Mesothelial cell of epicardium (in vitro differentiated cells): ENCODE results near the gene LIN7A. TPM values are rescaled to one million over a fixed set of nuclear protein-coding genes. Genes with fewer than 3 reads are reported as not detected.

Source experiments
- DNase-seq, 2 experiments: peaks; one replicate each; pipeline ENCODE4 v3.0.0; 2021; ENCODE audit warnings: low spot score in 2 of 2; ENCODE audit not compliant: unreplicated experiment in 2 of 2
- H3K27ac Mint-ChIP-seq: 2 replicates; pipeline ENCODE4 v1.8.0; 2021; ENCODE audit warnings: mixed read lengths
- H3K27me3 Mint-ChIP-seq: 2 replicates; pipeline ENCODE4 v1.8.0; 2021; ENCODE audit warnings: low read depth, mixed read lengths
- H3K36me3 Mint-ChIP-seq: 2 replicates; pipeline ENCODE4 v1.8.0; 2021; ENCODE audit warnings: mixed read lengths
- H3K4me1 Mint-ChIP-seq: 2 replicates; pipeline ENCODE4 v1.8.0; 2021; ENCODE audit warnings: mixed read lengths
- H3K4me3 Mint-ChIP-seq: 2 replicates; pipeline ENCODE4 v1.8.0; 2021; ENCODE audit warnings: mild to moderate bottlenecking, moderate library complexity, mixed read lengths
- H3K9me3 Mint-ChIP-seq: 2 replicates; pipeline ENCODE4 v1.8.0; 2021; ENCODE audit warnings: mixed read lengths
- total RNA-seq: library from RNA; stranded (reverse); gene quantifications from 3 replicates; pipeline ENCODE4 v1.2.1, GENCODE V29; 2021
- TF ChIP-seq, protein P1 (sequence below): fragments of 200-600 bp; sonication (generic); IDR thresholded peaks from one replicate; pipeline ENCODE4 v1.5.0; 2021; ENCODE audit warnings: antibody characterized with exemption; ENCODE audit not compliant: unreplicated experiment

LIN7A gene
- total RNA-seq, 1 donor from 2014 or later = 9.9 TPM

GRCh38 chr12:80848858-80849257 is 88.9 kb downstream of the LIN7A start:
- Mint-ChIP-seq H3K4me3 (no peak overlapping the region), H3K27ac (no peak overlapping the region), H3K27me3 (no peaks in the 10 kb centered on the region), H3K4me1 (peaks cover 18% of the 10 kb centered on the region), H3K36me3 (no peaks in the 10 kb centered on the region), H3K9me3 (no peaks in the 10 kb centered on the region)
- TF ChIP-seq, protein P1, sequence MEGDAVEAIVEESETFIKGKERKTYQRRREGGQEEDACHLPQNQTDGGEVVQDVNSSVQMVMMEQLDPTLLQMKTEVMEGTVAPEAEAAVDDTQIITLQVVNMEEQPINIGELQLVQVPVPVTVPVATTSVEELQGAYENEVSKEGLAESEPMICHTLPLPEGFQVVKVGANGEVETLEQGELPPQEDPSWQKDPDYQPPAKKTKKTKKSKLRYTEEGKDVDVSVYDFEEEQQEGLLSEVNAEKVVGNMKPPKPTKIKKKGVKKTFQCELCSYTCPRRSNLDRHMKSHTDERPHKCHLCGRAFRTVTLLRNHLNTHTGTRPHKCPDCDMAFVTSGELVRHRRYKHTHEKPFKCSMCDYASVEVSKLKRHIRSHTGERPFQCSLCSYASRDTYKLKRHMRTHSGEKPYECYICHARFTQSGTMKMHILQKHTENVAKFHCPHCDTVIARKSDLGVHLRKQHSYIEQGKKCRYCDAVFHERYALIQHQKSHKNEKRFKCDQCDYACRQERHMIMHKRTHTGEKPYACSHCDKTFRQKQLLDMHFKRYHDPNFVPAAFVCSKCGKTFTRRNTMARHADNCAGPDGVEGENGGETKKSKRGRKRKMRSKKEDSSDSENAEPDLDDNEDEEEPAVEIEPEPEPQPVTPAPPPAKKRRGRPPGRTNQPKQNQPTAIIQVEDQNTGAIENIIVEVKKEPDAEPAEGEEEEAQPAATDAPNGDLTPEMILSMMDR = no peak
- no peak for DNase-seq

- Mint-ChIP-seq H3K4me3 (no peak overlapping the region), H3K36me3 (no peaks in the 10 kb centered on the region), H3K27me3 (no peaks in the 10 kb centered on the region), H3K4me1 (peaks cover 18% of the 10 kb centered on the region), H3K27ac (no peak overlapping the region), H3K9me3 (no peaks in the 10 kb centered on the region)
- no peak for DNase-seq
- TF ChIP-seq, protein P1 = no peak
Observed at GRCh38 chr12:80847575-80847974, 90.2 kb downstream of the LIN7A start.

DNA sequence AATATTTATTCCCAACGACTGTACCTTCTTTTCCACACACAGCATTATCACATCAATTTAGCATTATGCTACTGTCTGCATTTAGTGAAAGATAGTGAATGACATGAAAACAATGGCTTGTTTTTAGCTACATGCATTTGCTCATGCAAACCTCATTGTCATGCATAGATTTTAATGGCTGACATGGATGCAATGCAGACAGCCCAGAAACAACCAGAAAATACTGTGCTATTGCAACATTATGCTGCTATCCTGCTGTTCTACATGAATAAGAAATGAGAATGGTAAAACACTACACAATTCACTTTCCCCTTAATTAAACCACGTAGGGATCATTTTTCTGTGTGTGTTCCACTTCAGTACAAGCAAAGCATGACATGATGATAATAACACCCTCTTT is 90.8 kb downstream of the LIN7A start:
- Mint-ChIP-seq H3K27me3 (no peaks in the 10 kb centered on the region), H3K4me1 (peaks cover 18% of the 10 kb centered on the region), H3K9me3 (no peaks in the 10 kb centered on the region), H3K27ac (no peak overlapping the region), H3K36me3 (no peaks in the 10 kb centered on the region), H3K4me3 (no peak overlapping the region)
- TF ChIP-seq, protein P1 = no peak
- DNase-seq = no peak

DNA sequence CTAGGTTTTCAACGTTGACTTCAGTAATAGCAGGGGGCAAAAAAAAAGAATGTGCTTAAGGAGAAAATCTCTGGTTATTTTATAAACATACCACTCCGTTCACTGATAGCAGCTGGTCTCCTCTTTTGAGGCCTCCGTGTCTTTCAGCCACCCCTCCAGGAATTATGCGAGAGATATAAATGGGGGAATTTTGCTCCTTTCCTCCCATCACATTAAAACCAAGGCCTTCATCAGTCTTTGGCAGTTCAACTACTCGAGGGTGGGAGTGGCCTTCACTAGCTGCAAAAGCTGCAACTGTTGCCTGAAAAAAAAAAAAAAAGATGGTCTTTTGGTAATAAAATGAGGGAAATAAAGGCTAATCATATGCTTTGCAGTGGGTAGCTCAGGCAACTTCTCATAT is 92.1 kb downstream of the LIN7A start:
- H3K27me3 Mint-ChIP-seq = no peaks in the 10 kb centered on the region
- TF ChIP-seq, protein P1 = no peak
- H3K27ac Mint-ChIP-seq = no peak overlapping the region
- H3K4me1 Mint-ChIP-seq = peaks cover 18% of the 10 kb centered on the region
- DNase-seq = no peak
- H3K36me3 Mint-ChIP-seq = no peaks in the 10 kb centered on the region
- no peak overlapping the region for H3K4me3 Mint-ChIP-seq
- H3K9me3 Mint-ChIP-seq = no peaks in the 10 kb centered on the region

- Mint-ChIP-seq H3K27ac (no peak overlapping the region), H3K9me3 (no peaks in the 10 kb centered on the region), H3K36me3 (no peaks in the 10 kb centered on the region), H3K27me3 (no peaks in the 10 kb centered on the region), H3K4me1 (peaks cover 11% of the 10 kb centered on the region), H3K4me3 (no peak overlapping the region)
- DNase-seq = no peak
- TF ChIP-seq, protein P1 = no peak
Observed at GRCh38 chr12:80843969-80844368, 93.8 kb downstream of the LIN7A start.

DNA sequence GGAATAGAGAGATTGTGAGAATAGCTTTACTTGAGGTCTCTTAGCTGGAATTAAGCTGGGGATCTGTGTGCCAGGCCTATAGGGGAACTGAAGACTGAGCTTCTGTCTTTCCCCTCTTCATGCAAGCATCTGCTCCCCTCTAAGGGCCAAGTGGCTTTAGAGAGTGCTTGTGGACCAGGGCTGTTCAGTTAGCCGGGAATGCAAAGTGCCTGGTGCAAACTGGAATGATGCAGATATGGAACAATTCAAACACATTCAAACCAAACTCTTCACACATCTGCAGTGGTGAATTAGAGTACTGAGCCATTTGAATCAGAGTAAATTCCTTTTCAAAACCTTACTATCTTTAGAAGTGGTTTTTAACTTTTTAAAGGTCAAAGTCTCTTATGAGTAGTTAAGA is 99.0 kb downstream of the LIN7A start:
- Mint-ChIP-seq H3K36me3 (no peaks in the 10 kb centered on the region), H3K9me3 (no peaks in the 10 kb centered on the region), H3K27ac (no peak overlapping the region), H3K4me1 (peaks cover 19% of the 10 kb centered on the region), H3K27me3 (no peaks in the 10 kb centered on the region), H3K4me3 (no peak overlapping the region)
- TF ChIP-seq, protein P1 = no peak
- DNase-seq = no peak
